GM23248 (cell line): ENCODE data around the gene ACSM2A.
"Not testable (repeated sequence)": the region's sequence is repeated elsewhere in the genome, so short reads cannot be mapped to it uniquely, and the experiment has no call there.

Experiments used
- EZH2 ChIP-seq: fragments of 200-600 bp; sonication (generic); IDR thresholded peaks from 2 replicates; pipeline ENCODE4 v1.6.1; 2018; ENCODE audit warnings: antibody characterized with exemption, mild to moderate bottlenecking; ENCODE audit not compliant: insufficient read depth, poor library complexity, severe bottlenecking
- EZH2phosphoT487 ChIP-seq: fragments of 200-600 bp; sonication (generic); IDR thresholded peaks from 2 replicates; pipeline ENCODE4 v1.6.1; 2018; ENCODE audit warnings: antibody characterized with exemption, moderate library complexity, mild to moderate bottlenecking, low read depth; ENCODE audit not compliant: insufficient read depth

- TF ChIP-seq EZH2, EZH2phosphoT487: not testable (repeated sequence)
These were observed 7.9 kb downstream of the ACSM2A start for GRCh38 chr16:20459227-20459626.
